Measurements from ENCODE around the gene CMA1.

Gene CMA1

DNA sequence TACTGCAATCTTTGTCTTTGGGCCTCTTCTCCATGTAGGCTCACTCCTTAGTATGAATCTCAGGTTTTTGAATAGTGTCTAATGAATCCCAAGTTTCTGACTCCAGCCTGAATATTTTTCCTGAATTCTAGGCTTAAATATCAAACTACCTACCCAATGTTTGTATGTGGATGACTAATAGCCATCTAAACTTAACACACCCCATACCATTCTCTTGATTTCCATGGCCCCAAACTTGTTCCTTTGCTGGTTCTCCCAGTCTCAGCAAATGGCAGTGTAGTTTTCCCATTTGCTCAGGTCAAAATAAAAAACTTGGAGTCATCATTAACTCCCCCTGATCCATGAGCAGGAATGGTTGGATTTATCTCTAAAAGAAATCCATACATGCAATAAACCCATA is 46.7 kb downstream of the CMA1 start:
- TF ChIP-seq, protein P1, sequence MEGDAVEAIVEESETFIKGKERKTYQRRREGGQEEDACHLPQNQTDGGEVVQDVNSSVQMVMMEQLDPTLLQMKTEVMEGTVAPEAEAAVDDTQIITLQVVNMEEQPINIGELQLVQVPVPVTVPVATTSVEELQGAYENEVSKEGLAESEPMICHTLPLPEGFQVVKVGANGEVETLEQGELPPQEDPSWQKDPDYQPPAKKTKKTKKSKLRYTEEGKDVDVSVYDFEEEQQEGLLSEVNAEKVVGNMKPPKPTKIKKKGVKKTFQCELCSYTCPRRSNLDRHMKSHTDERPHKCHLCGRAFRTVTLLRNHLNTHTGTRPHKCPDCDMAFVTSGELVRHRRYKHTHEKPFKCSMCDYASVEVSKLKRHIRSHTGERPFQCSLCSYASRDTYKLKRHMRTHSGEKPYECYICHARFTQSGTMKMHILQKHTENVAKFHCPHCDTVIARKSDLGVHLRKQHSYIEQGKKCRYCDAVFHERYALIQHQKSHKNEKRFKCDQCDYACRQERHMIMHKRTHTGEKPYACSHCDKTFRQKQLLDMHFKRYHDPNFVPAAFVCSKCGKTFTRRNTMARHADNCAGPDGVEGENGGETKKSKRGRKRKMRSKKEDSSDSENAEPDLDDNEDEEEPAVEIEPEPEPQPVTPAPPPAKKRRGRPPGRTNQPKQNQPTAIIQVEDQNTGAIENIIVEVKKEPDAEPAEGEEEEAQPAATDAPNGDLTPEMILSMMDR (conservative IDR thresholded peaks at IDR 0.05), result no peak
- no peak overlapping the region for H3K27ac ChIP-seq

DNA sequence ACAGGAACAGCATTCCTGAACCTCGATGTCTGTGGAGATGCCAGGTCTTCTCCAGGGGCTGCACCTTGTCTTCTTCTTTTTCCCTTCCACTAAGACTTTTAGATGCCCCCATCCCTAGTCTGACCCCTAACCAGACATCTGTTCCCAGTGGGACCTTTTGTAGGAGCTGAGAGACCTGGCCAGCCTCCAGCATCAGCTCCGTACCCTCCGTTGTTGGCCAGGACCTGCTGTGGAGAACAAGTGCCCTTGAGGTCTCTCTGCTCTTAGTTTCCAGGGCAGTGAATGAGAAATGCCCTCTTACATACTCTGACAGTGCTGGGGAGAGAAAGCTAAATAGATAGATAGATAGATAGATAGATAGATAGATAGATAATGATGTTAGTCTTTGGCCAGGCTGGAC is 48.7 kb downstream of the CMA1 start:
- H3K27ac ChIP-seq, result no peak overlapping the region
- TF ChIP-seq, protein P1 (conservative IDR thresholded peaks at IDR 0.05), result no peak

DNA sequence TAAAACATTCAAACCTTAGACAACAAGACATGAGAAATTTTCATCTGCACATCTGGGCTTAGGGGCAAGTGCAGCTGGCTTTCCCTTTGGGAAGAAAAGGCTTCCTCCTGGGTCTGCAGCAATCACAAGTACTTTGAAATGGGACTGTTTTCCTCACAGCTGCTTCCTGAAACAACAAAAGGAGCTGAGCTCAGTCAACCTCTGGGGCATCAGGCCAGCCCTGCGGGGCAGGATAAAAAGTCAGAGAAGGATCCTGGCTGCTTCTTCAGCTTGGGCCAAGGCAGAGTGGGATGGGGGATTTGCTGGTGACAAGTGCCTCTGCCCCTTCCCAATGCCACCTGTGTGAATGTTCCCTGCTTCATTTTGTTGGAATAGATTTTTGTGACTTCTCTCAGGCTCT is 49.3 kb downstream of the CMA1 start:
- TF ChIP-seq, protein P1 (conservative IDR thresholded peaks at IDR 0.05), result no peak
- H3K27ac ChIP-seq, result no peak overlapping the region

DNA sequence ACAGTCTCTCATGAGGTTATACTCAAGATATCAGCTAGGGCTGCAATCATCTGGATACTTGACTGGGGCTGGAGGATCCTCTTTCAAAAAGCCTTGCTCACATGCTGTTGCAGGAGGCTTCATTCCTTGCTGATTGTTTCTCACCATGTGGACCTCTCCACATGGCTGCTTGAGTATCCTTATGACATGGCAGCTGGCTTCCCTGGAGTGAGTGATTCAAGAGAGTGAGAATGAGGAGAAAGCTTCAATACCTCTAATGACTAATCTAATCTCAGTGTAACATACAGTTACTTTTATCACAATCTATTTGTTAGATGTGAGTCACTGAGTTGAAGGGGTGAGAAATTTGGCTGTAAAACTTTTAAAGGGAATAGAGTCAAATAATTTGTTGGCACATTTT is 51.1 kb downstream of the CMA1 start:
- H3K27ac ChIP-seq, result no peak overlapping the region
- TF ChIP-seq, protein P1 (conservative IDR thresholded peaks at IDR 0.05), result no peak
